Neural progenitor cell (in vitro differentiated cells): ENCODE data around the gene CDH20.

Source experiments
- CTCF ChIP-seq: fragments of 200-600 bp; sonication (generic); IDR thresholded peaks from 2 replicates; pipeline ENCODE4 v1.5.1; 2017; ENCODE audit warnings: antibody characterized with exemption, mild to moderate bottlenecking
- EZH2 ChIP-seq: fragments of 200-600 bp; sonication (generic); IDR thresholded peaks from 2 replicates; pipeline ENCODE4 v1.6.1; 2017; ENCODE audit warnings: antibody characterized with exemption, mild to moderate bottlenecking, moderate library complexity
- EZH2phosphoT487 ChIP-seq: fragments of 200-600 bp; sonication (generic); IDR thresholded peaks from 2 replicates; pipeline ENCODE4 v1.6.1; 2017; ENCODE audit warnings: antibody characterized with exemption

DNA sequence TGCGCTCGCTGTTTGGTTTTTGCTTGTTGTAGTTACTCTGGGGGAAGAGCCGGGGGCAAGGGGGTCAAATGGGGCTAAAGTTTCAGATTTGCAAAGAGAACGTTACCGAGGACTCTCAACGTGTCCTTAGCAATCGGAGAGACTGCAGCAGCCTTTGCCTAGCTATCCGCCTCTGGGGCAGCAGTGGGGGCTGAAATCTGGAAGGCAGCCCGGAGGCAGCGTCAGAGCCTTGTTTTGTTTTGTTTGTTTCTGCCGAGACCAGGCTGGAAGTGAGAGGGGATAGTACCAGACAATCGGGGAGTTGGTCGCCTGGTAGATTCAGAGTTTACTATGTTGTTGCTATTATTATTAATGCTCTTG, 1.2 kb downstream of the CDH20 start:
- TF ChIP-seq CTCF (no peak), EZH2phosphoT487 (no peak), EZH2 (no peak)
